Fibroblast of the aortic adventitia (primary cell): ENCODE data around the gene TSSK3. TPM values are rescaled to one million over a fixed set of nuclear protein-coding genes. Genes with fewer than 3 reads are reported as not detected.

Experiments used
- DNase-seq: peaks from one replicate; pipeline ENCODE4 v3.0.0-alpha.2; 2010; ENCODE audit warnings: low read depth
- H3K4me3 ChIP-seq: 2 replicates; pipeline ENCODE4 v1.5.1; 2011; ENCODE audit warnings: low read depth, mild to moderate bottlenecking, control low read depth, low read length, moderate library complexity
- total RNA-seq: library from RNA; depleted of rRNA; stranded (reverse); fragments of >200 nt; gene quantifications from 2 replicates; pipeline ENCODE4 v1.2.3, GENCODE V29; 2012; ENCODE audit warnings: low replicate concordance
- TF ChIP-seq, protein P1 (sequence below): IDR thresholded peaks from 2 replicates; pipeline ENCODE4 v1.5.1; 2011; ENCODE audit warnings: mild to moderate bottlenecking, low read length, control low read depth, inconsistent platforms; ENCODE audit not compliant: insufficient read depth

Gene TSSK3
- total RNA-seq, 1 donor: 2.3 TPM

DNA sequence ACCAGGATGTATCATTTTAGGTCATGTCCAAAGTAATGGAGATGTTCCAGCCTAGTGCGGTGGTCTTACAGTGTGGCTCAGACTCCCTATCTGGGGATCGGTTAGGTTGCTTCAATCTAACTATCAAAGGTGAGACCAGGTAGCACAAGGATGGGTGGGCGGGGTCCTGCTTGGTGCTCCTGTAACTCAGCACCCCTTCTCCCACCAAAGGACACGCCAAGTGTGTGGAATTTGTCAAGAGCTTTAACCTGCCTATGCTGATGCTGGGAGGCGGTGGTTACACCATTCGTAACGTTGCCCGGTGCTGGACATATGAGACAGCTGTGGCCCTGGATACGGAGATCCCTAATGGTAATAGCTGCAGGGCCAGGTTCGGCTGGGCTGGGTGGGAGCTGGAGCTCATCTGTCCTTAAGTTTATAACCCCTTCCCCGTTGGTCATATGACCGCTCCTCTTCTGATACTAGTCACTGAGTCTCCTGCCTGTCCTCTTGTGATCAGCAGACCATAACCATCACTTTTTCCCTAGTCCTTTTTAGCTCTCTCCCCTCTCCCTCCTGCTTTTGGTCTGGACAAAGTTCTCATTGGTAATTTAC, 31.7 kb upstream of the TSSK3 start:
- DNase-seq: no peak
- TF ChIP-seq, protein P1, sequence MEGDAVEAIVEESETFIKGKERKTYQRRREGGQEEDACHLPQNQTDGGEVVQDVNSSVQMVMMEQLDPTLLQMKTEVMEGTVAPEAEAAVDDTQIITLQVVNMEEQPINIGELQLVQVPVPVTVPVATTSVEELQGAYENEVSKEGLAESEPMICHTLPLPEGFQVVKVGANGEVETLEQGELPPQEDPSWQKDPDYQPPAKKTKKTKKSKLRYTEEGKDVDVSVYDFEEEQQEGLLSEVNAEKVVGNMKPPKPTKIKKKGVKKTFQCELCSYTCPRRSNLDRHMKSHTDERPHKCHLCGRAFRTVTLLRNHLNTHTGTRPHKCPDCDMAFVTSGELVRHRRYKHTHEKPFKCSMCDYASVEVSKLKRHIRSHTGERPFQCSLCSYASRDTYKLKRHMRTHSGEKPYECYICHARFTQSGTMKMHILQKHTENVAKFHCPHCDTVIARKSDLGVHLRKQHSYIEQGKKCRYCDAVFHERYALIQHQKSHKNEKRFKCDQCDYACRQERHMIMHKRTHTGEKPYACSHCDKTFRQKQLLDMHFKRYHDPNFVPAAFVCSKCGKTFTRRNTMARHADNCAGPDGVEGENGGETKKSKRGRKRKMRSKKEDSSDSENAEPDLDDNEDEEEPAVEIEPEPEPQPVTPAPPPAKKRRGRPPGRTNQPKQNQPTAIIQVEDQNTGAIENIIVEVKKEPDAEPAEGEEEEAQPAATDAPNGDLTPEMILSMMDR: no peak
- no peak overlapping the region for H3K4me3 ChIP-seq

DNA sequence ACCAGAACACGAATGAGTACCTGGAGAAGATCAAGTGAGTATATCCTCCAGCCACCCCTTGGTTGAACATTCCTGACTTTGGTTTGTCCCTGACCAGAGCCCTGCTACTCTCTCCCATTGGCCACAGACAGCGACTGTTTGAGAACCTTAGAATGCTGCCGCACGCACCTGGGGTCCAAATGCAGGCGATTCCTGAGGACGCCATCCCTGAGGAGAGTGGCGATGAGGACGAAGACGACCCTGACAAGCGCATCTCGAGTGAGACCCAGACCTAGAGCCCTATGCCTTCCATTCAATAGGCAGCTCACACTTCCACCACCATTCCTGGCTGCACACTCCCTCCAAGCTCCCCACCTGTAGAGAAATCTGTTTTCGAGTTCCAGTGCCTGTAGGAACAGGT, 30.8 kb upstream of the TSSK3 start:
- no peak for DNase-seq
- TF ChIP-seq, protein P1: no peak
- no peak overlapping the region for H3K4me3 ChIP-seq

DNA sequence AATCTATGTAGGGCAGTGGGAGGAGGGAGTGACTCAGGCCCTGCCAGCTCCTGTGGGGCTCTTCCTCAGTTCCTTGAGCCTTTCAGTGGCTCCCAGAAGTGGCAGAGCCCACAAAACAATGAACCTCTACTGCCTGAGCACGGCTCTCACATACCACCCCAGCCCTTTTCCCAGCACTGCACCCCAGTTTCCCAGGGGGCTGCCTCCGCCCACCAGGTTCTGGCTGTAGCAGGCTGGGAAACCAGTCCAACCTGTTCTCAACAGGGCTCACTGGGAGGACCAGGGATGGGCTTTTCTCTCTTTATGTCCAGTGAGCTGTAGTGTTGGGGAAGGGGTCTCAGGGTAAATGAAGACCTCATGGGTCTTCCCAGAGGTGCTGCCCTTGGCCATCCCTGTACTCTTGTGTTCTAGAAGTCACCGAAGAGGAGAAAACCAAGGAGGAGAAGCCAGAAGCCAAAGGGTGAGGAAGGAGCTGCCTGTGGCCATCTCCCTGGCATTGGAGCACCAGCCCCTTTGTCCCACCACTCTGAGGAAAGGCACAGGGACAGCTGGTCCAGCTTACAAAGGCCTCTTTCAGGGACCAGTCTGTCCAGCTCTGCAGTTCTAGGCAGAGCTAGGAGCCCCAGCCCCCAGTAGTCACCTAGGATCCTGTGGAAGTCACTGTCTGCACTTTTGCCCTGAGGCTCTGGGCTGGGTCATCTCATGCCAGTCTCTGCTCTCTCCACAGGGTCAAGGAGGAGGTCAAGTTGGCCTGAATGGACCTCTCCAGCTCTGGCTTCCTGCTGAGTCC, 29.9 kb upstream of the TSSK3 start:
- TF ChIP-seq, protein P1: no peak
- DNase-seq: no peak
- no peak overlapping the region for H3K4me3 ChIP-seq

DNA sequence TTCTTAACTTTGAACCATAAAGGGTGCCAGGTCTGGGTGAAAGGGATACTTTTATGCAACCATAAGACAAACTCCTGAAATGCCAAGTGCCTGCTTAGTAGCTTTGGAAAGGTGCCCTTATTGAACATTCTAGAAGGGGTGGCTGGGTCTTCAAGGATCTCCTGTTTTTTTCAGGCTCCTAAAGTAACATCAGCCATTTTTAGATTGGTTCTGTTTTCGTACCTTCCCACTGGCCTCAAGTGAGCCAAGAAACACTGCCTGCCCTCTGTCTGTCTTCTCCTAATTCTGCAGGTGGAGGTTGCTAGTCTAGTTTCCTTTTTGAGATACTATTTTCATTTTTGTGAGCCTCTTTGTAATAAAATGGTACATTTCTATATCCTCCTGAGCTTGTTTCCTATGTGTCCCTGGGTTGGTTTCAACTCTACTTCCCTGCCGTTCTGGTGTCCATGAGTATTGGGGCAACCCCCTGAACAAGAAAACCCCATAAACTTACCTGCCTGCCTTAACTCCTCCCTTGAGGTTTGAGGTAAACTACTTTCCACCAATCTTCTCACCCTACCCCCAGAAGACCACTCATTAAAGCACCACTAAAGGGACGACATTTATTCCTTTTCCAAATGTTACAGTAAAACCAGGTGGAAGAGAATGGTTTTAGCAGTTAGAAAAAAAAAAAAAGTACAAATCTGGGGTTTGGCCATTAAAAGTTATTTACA, 28.9 kb upstream of the TSSK3 start:
- no peak for DNase-seq
- TF ChIP-seq, protein P1: no peak

DNA sequence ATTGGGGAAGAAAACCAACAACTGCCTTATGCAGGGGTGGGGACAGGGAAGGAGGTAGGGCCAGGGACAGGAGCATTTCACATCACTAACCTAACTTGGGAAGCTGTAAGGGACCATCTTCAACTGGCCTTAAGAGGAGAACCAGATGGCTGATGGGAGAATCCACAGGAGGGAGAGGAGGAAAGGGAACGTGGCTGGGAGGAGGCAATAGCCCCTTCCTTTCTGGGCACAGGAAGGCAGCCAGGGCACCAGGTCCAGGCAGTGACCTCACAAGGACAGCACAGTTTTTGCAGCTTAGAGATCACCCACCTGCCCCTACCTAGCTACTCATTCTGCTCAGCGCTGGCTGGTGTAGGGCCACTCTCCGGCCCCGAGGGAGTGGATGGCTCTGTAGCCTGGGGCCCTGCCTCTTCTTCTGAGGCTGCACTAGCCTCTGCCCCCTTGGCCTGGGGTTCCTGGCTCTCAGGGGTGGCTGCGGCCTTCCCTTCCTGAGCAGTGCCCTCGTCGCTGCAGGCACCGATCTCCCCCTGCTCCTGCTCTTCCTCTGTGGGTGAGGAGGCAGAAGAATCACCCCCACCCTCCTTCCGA, 28.0 kb upstream of the TSSK3 start:
- H3K4me3 ChIP-seq: peak overlapping the region; percentile 77
- no peak for DNase-seq
- TF ChIP-seq, protein P1: no peak

More for the DNA sequence above, 28.9 kb upstream of the TSSK3 start:
- no peak overlapping the region for H3K4me3 ChIP-seq

DNA sequence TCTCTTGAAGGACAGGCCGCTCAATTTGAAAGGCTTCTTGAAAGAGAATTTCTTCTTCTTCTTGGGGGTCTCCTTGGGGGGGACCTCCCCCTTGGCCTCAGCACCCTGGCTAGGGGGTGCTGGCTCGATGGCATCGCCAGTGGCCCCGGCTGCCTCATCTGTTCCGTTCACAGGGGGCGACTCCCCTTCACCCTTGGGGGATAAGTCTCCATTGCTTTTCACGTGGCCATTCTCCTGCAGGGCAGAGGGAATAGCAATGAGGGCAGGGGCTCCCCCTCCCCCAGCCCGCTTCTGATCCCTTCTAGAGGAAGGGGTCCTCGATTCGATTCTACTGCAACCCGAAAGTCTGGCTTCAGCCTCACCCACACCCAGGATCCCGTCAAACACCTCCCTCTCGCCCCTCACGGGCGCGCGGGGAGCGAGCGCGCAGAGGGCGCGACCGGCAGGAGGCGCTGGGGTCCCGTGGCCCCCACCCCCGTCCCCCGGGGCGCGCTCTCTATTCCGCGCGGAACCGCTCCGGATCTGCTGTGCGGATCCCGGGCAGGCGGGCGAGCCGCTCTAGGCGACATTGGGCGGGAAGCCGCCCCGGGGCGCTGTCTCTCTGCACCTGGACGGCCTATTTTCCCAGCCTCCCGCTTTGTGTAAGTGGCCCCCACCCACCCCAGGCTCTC, 27.3 kb upstream of the TSSK3 start:
- H3K4me3 ChIP-seq: peak overlapping the region; percentile 77
- TF ChIP-seq, protein P1: peak; percentile 64
- peak; percentile 26 for DNase-seq
